ENCODE measurements around the gene SHCBP1.
"Not testable (repeated sequence)": the region's sequence is repeated elsewhere in the genome, so short reads cannot be mapped to it uniquely, and the experiment has no call there.

Gene SHCBP1

GRCh38 chr16:46621006-46621933 is at the start of gene SHCBP1:
Gene SHCBP1, minus strand, starts transcription at chr16:46621379. Its CDS starts 20 bp downstream, at chr16:46621359.
- DNase-seq (ENCODE audit: low spot score), result peak; percentile 92

GRCh38 chr16:46662123-46662522 is 40.9 kb upstream of the SHCBP1 start:
- no peak for DNase-seq (ENCODE audit: low spot score)

GRCh38 chr16:46658925-46659324 is 37.7 kb upstream of the SHCBP1 start:
- peak; percentile 70 for DNase-seq (ENCODE audit: low spot score)

GRCh38 chr16:46651305-46651704 is 30.1 kb upstream of the SHCBP1 start:
- DNase-seq (ENCODE audit: low spot score), result no peak

- no peak for DNase-seq (ENCODE audit: low spot score)
Measured at GRCh38 chr16:46650254-46650623, 29.1 kb upstream of the SHCBP1 start.

- DNase-seq (ENCODE audit: low spot score), result no peak
Measured at GRCh38 chr16:46649588-46650253, 28.5 kb upstream of the SHCBP1 start.

GRCh38 chr16:46648656-46649055 is 27.5 kb upstream of the SHCBP1 start:
- DNase-seq (ENCODE audit: low spot score), result no peak

- DNase-seq (ENCODE audit: low spot score), result no peak
Measured at GRCh38 chr16:46638947-46639925, 18.1 kb upstream of the SHCBP1 start.

GRCh38 chr16:46632778-46633733 is 11.9 kb upstream of the SHCBP1 start:
- no peak for DNase-seq (ENCODE audit: low spot score)

GRCh38 chr16:46629331-46630219 is 8.4 kb upstream of the SHCBP1 start:
- DNase-seq (ENCODE audit: low spot score), result no peak

- no peak for DNase-seq (ENCODE audit: low spot score)
Measured at GRCh38 chr16:46627746-46628145, 6.6 kb upstream of the SHCBP1 start.

GRCh38 chr16:46626681-46627080 is 5.5 kb upstream of the SHCBP1 start:
- not testable (repeated sequence) for DNase-seq (ENCODE audit: low spot score)

- not testable (repeated sequence) for DNase-seq (ENCODE audit: low spot score)
Measured at GRCh38 chr16:46624862-46625261, 3.7 kb upstream of the SHCBP1 start.

GRCh38 chr16:46623707-46624106 is 2.5 kb upstream of the SHCBP1 start:
- not testable (repeated sequence) for DNase-seq (ENCODE audit: low spot score)

- not testable (repeated sequence) for DNase-seq (ENCODE audit: low spot score)
Measured at GRCh38 chr16:46623246-46623645, 2.1 kb upstream of the SHCBP1 start.

GRCh38 chr16:46621934-46622676 is 926 bp upstream of the SHCBP1 start:
- DNase-seq (ENCODE audit: low spot score), result no peak

GRCh38 chr16:46620266-46621005 is 743 bp downstream of the SHCBP1 start:
- DNase-seq (ENCODE audit: low spot score), result no peak

GRCh38 chr16:46618516-46618915 is 2.7 kb downstream of the SHCBP1 start:
- DNase-seq (ENCODE audit: low spot score), result no peak
